ENCODE results near the gene MRPL40.
"Not testable (repeated sequence)": the region's sequence is repeated elsewhere in the genome, so short reads cannot be mapped to it uniquely, and the experiment has no call there.

The MRPL40 gene

GRCh38 chr22:19440411-19441195 is 8.3 kb downstream of the MRPL40 start:
- DNase-seq (ENCODE audit: low read depth in 1 of 2, low spot score in 1 of 2), result no peak

- no peak for DNase-seq (ENCODE audit: low read depth in 1 of 2, low spot score in 1 of 2)
These were observed 9.8 kb downstream of the MRPL40 start for GRCh38 chr22:19442166-19442565.

DNA sequence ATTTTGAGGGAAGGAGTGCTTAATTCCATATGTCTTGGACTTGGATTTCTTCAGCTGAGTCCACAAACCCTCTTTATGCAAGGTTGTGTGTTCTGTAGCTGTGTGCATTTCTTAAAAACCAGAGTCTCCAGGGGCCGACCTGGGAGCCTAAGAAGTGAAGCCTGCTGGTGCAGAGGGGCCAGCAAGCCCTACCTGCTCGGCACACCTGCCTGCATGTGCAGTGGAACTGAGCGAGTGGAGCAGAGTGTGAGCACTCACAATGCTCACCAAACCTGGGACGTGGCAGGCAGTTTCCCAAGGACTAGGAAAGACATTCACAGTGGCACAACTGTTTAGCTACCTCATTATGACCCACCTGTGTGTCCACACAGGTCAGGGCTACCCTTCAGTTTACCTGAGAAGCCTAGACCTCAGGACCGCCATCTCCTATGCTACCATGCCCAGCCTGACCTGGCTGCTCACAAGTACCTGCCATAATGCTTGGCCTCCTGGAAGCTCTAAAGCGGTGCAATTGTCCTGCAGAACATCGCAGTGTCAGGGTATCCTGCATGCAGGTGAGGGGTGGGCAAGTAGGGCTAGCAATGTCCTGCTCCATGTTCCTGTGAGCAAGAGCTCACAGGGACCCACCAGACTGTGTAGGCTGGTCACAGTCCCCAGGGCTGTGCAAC is 11.3 kb downstream of the MRPL40 start:
- DNase-seq (ENCODE audit: low read depth in 1 of 2, low spot score in 1 of 2), result no peak

DNA sequence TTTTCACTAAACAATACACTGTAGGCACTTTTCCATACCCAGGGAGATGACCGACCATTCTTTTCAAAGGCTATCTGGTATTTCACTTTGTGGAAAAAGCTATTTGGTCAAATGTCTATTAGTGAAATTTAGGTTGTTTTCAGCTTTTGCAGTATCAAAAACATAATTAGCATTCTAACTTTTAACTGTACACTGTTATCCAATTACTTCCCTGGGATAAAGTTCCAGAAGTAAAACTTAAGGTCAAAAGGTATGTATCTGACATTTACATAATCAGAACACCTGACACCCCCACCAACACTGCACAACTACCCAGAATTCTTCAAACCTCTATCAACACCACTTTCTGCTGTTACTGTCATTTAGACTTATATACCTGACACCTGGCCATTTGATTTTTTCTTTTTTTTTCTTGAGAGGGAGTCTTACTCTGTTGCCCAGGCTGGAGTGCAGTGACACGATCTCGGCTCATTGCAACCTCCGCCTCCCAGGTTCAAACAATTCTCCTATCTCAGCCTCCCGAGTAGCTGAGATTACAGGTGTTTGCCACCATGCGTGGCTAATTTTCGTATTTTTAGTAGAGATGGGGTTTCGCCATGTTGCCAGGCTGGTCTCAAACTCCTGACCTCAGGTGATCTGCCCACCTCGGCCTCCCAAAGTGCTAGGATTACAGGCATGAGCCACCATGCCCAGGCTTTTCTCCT is 13.1 kb downstream of the MRPL40 start:
- not testable (repeated sequence) for DNase-seq (ENCODE audit: low read depth in 1 of 2, low spot score in 1 of 2)

DNA sequence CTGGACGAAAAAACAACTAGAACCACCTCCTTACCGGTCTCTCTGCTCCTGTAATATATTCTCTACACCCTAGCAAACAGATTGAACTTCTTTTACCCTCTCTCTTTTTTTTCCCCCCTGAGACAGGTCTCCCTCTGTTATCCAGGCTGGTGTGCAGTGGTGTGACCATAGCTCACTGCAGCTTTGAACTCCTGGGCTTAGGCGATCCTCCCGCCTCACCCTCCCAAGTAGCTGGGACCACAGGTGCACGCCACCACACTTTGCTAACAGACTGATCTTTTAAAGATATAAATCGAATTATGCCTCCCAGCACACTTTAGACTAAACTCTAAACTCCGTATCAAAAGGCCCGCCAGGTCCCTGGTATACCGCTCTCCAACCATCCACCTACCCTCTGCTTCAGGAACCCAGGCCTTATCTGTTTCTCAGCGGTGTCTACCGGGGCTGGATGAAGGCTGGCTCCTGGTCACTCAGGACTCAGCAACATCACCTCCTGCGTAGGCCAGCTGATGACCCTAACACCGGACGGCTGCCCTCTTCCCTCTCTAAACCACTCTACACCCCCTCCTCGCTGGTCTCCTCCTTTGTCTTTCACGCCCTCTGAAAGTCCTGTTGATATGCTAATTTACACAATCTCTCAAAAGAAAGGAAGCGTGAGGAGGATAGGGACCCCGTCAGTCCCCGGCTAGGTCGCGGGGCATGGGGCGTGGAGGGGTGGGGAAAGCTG is 14.4 kb downstream of the MRPL40 start:
- no peak for DNase-seq (ENCODE audit: low read depth in 1 of 2, low spot score in 1 of 2)

DNA sequence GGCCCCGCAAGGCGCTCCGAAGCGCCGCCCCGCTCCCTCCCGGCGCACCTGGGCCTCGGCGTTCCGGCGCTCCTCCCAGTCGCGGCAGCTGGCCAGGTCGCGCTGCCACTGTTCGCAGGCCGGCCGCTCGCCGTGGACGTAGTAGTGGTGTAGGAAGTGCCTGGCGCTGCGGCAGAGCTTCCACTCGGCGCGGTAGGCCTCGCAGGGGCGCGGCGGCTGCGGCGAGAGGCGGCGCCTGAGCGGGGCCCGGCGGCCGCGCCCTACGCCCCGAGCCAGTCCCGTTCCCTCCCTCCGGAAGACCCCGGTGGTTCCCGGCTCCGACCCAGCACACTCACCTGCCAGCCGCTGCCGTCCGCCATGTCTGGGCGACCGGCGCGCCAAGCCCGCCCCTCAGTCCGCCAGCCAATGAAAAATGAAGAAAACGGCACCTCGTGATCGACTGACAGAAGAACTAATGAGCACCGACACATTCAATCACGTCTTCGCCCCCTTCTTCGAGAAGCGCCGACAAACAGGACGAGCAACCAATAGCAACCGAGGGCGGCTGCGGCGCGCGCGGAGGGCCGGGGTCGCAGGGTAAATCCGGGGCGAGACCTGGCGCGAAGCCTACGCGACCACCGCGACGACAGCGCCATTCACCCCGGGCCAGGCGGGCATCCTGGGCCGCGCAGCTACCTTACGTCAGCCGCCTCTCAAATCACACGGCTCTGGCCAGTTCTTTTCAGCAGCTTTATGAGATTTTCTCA is 15.2 kb downstream of the MRPL40 start, which contains the start of gene C22orf39:
C22orf39 (minus strand) TSS at position 382 of the 746 bp plus-strand sequence; CDS start at position 359, 23 bp downstream.
- DNase-seq (ENCODE audit: low read depth in 1 of 2, low spot score in 1 of 2), result peak; percentile 67 to 83

DNA sequence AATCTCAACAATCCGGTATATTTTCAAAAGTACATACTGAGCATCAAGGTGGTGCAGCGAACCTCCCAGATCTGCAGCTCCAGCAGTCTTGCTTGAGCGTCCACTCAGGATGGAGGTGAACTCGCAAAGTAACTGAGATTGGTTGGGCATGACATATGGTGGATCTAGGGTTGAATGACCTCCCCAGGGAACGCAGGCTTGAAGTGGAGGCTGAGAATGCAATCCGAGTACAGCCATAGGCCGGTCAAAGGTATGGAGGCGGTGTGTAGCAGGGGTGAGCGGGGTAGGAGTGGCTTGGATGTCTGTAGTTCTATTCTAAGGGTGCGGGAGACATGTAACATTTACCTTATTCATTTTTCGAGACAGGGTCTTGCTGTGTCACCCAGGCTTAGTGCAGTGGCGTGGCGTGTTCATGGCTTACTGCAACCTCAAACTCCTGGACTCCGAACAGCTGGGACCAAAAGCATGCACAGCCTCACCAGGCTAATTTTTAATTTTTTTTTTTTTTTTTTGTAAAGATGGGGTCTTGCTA is 15.8 kb downstream of the MRPL40 start:
- no peak for DNase-seq (ENCODE audit: low read depth in 1 of 2, low spot score in 1 of 2)

DNA sequence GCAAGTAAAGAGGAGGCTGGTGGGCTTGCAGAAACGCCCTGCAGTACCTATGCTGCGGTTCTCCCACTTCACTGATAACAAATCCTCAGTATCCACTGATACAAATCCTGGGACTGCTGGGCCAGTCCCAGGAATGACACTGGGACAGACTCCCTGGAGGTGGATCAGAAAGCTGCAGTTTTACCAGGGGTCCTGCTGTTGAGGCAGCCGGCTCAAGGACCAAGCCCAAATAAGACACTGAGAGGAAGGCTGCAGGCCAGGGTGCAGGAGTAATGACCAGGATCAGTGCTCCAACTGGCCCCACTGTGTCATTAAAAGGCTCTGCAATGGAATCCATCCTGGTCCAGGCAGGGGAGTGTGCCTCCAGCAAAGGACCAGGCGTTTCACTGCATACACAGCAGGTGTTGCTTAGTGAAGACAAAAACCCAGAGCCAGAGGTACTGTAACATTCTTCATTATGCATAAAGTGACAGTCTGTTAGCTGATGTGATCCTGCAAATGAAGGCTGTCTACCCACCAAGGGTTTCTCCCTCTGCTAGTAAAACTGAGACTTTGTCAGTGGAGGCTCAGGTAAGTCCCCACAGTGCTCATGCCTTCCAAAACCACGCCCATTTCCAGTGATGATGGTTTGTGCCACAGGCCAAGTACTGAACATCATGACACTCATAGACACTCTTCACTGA is 16.5 kb downstream of the MRPL40 start:
- DNase-seq (ENCODE audit: low read depth in 1 of 2, low spot score in 1 of 2), result no peak

GRCh38 chr22:19449422-19449767 is 17.1 kb downstream of the MRPL40 start:
- DNase-seq (ENCODE audit: low read depth in 1 of 2, low spot score in 1 of 2), result no peak

DNA sequence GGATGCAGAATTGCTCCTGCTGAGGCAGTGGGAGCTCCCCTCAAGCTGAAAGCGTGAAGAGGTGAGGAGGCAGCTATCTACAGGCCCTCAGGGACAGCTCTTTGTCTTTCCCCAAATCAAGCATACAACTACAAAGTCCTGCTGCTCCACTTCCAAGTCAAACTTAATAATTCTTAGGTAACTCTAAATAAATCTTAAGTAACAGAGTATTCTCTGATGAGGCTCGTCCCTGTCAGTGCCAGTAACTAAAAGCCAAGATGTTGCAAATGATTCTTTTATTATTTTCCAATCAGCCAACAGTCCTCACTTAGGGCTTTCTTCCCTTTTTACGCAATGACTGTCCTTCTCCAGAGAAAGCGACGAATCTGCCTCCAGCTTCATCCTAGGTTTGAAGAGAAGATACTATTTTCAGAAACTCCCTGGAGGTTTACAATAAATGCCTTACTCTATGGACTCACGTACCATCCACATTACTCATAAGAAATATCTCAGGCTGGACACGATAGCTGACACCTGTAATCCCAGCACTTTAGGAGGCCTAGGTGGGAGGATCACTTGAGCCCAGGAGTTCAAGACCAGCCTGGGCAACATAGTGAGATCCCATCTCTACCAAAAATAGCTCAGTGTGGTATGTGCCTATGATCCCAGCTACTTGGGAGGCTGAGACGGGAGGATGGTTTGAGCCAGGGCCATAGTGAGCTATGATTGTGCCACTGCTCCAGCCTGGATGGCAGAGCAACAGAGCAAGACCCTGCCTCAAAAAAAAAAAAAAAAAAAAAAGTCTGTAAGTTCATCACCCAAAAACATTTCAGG is 18.2 kb downstream of the MRPL40 start:
- DNase-seq (ENCODE audit: low read depth in 1 of 2, low spot score in 1 of 2), result no peak

DNA sequence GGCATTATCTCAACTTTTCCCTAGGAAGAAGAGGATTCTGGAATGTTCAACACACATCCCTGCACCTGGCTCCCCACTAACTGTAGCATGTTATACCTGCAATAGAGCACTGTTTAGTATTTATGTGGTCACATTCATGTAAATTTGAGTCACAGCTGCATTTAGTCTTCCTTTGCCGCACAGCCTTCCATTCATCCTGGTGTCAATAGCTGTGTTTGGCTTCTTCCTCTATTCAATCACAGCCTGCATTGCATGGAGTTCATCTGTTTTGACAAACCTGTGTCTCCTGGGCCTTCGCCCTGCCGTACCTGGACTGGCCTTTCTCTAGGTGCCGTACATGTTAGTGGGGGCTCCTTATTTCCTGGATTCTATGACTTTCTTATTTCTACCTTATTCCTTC is 19.2 kb downstream of the MRPL40 start:
- DNase-seq (ENCODE audit: low read depth in 1 of 2, low spot score in 1 of 2), result no peak

DNA sequence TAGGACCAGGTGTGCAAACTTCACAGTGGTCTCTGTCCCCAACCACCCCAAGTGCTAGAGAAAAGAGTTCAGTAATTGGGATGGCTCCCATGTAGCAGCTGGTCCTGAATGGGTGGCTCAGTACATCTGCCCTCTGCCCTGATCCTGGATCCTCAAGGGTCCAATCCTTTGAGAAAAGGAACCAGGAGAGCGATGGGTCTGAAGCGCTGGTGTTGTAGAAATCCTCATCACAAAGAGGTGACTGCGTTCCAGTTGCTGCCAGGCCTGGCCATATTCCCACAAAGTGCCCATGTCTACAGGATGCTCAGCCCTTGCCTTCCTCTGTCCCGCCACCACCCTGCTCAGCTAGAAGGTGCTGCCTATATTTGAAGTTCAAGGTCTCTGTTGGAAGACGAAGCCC is 21.4 kb downstream of the MRPL40 start:
- no peak for DNase-seq (ENCODE audit: low read depth in 1 of 2, low spot score in 1 of 2)

- no peak for DNase-seq (ENCODE audit: low read depth in 1 of 2, low spot score in 1 of 2)
These were observed 21.8 kb downstream of the MRPL40 start for GRCh38 chr22:19454156-19454555.

- DNase-seq (ENCODE audit: low read depth in 1 of 2, low spot score in 1 of 2), result no peak
These were observed 22.7 kb downstream of the MRPL40 start for GRCh38 chr22:19455033-19455432.

DNA sequence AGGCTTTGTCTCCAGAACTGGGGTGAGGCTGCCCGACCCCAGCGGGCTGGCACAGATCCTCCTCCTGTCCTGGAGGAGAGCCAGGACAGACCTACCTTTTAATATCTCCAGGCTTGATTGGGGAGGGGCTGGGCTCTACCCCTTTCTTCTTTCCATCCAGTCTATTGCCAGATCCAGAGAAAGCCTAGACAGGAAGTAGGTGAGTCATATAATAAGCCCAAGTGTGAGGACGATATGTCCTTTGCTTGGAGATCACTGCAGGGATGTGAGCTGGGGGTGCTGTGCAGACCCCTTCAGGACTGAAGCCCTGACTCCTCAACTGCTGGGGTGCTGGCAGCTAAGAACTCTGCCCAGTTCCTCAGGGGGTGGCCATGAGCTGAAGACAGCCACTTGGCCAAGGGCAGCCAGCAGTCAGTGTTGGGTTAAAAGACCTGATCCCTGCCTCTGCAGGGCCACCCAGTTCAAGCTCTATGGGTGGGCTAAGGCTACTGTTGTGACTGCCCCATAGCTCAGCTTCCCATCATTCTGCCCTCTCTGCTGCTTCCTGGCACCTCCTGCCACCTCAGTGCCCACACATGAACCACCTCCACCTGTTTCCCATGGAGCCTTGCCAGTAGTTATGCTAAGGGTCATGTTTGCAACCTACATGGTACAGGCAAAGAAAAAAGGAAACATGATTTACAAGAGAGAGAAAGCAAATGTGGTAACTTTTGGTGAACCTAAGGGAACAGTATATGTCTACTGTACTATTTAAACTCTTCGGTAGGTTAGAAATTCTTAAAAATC is 23.4 kb downstream of the MRPL40 start:
- no peak for DNase-seq (ENCODE audit: low read depth in 1 of 2, low spot score in 1 of 2)

- no peak for DNase-seq (ENCODE audit: low read depth in 1 of 2, low spot score in 1 of 2)
These were observed 24.2 kb downstream of the MRPL40 start for GRCh38 chr22:19456541-19456940.

DNA sequence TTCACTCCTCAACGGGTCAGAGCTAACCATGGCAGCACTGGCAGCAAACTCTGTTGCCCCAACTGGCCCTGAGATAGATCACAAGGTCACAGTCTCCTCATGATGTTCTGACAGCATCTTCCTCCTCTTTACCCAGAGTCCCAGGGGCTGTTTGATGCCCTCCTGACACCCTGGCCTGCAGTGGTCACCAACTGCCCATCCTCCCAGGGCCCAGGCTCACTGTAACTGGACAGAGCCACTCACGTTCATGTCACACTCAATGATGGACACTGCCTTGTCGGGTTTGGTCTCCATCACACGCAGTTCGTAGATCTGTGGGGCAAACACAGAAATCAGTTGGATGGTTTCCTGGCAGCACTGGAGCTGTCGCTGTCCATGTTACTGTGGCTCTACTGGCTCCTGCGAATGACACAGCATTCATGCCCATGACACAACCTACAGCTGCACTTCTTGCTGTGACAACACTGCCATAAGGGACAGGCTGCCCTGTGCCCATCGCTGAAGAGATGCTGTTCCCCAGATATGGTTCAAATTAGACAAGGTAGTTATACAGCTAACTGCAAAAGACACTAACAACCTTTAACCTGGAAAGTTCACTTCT is 25.6 kb downstream of the MRPL40 start:
- DNase-seq (ENCODE audit: low read depth in 1 of 2, low spot score in 1 of 2), result no peak

DNA sequence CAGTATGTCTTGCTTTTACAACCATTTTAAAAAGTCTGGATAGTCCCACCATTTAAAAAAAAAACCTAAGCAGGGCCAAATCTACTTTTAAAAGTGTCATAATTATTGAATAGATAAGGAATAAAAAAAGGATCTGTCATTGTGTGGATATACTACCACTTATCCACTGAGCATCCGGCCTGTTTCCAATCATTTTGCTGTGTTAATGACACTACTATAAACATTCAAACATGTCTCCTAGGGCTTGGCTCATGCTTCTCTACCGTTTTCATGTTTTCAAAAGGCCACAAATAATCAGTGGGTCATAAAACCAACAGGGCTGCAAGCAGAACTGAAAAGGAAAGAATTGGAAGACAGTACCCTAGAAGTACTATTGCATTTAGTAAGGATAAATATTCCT is 27.7 kb downstream of the MRPL40 start:
- no peak for DNase-seq (ENCODE audit: low read depth in 1 of 2, low spot score in 1 of 2)
